SK-N-MC (cell line): ENCODE measurements around the gene PIGV.

ENCODE experiments used
- DNase-seq: peaks from one replicate; pipeline ENCODE4 v3.0.0-alpha.2; 2011; ENCODE audit warnings: low read depth, low spot score
- H3K27ac ChIP-seq: fragments of 200-600 bp; sonication (generic); 2 replicates; pipeline ENCODE4 v1.5.1; 2016; ENCODE audit warnings: mixed run types
- H3K36me3 ChIP-seq: fragments of 200-600 bp; sonication (generic); 2 replicates; pipeline ENCODE4 v1.6.1; 2017; ENCODE audit warnings: antibody characterized with exemption, low read length, mixed read lengths; ENCODE audit not compliant: insufficient read depth
- H3K4me3 ChIP-seq: fragments of 200-600 bp; sonication (generic); 2 replicates; pipeline ENCODE4 v1.5.1; 2016
- H3K9ac ChIP-seq: fragments of 200-600 bp; sonication (generic); 2 replicates; pipeline ENCODE4 v1.8.0; 2017; ENCODE audit warnings: mixed run types, mixed read lengths; ENCODE audit not compliant: insufficient read length
- H3K9me3 ChIP-seq: fragments of 200-600 bp; sonication (generic); 2 replicates; pipeline ENCODE4 v1.6.1; 2017; ENCODE audit warnings: low read depth, mild to moderate bottlenecking, antibody characterized with exemption, low read length, moderate library complexity, mixed read lengths
- EZH2 ChIP-seq: fragments of 200-600 bp; sonication (generic); IDR thresholded peaks from one replicate; pipeline ENCODE4 v1.6.1; 2017; ENCODE audit warnings: antibody characterized with exemption
- FOXP2 ChIP-seq: optimal IDR thresholded peaks from 2 replicates; pipeline ENCODE3; 2011; ENCODE audit warnings: mild to moderate bottlenecking, moderate library complexity; ENCODE audit not compliant: insufficient read depth; ENCODE audit errors: extremely low read length, control extremely low read depth
- POLR2AphosphoS5 ChIP-seq: IDR thresholded peaks from 2 replicates; pipeline ENCODE4 v1.6.1; 2012; ENCODE audit warnings: mild to moderate bottlenecking, low read depth, low read length, borderline replicate concordance

The PIGV gene

DNA sequence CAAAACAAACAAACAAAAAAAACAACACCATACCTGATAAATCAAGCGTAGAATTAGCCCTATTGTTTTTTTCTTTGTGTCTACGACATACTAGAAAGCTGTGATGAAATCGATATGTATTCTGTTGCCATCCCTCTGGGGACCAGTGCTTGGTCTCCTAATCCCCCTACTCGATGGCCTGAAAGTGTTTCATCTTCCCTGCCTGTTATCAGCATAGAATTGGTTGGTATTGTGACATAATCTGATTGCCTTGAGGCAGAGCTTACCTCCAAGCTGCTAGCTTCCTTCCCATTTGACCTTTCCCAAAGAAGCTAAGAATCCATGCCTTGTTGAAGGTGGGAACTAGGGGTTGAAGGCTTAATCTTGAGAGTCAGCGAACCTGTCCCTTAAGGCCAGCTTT lies 40.7 kb upstream of the PIGV start:
- TF ChIP-seq EZH2 (no peak), POLR2AphosphoS5 (no peak), FOXP2 (no peak)
- Histone ChIP-seq H3K9ac (no peak overlapping the region), H3K36me3 (peaks cover 91% of the 10 kb centered on the region), H3K4me3 (no peak overlapping the region), H3K9me3 (no peaks in the 10 kb centered on the region), H3K27ac (no peak overlapping the region)
- no peak for DNase-seq

DNA sequence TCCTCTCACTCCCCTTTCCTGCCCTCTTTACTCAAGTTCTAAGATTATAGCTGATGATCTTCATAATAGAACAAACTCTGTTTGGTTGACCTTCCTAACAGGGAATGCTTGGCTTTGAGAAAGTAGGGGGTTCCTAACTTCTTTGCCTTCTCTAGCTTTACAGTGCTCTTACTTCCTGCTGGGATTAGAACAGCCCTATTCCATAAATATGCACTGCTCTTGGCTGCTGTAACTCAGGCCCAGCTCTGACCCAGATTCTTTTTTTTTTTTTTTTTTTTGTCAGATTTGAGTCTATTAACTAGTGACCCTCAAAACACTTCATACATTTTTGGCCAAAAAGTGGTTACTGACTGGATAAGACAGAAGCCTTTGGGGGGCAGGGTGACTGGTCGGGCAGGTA lies 39.4 kb upstream of the PIGV start:
- Histone ChIP-seq H3K27ac (no peak overlapping the region), H3K9me3 (no peaks in the 10 kb centered on the region), H3K9ac (no peak overlapping the region), H3K4me3 (no peak overlapping the region), H3K36me3 (peaks cover 93% of the 10 kb centered on the region)
- no peak for DNase-seq
- TF ChIP-seq POLR2AphosphoS5: no peak
- TF ChIP-seq EZH2: no peak
- no peak for TF ChIP-seq FOXP2

- Histone ChIP-seq H3K9me3 (no peaks in the 10 kb centered on the region), H3K36me3 (peaks cover 93% of the 10 kb centered on the region), H3K9ac (no peak overlapping the region), H3K4me3 (no peak overlapping the region), H3K27ac (no peak overlapping the region)
- TF ChIP-seq FOXP2 (no peak), POLR2AphosphoS5 (no peak), EZH2 (no peak)
- DNase-seq: no peak
These were observed 38.3 kb upstream of the PIGV start for GRCh38 chr1:26749458-26749857.

DNA sequence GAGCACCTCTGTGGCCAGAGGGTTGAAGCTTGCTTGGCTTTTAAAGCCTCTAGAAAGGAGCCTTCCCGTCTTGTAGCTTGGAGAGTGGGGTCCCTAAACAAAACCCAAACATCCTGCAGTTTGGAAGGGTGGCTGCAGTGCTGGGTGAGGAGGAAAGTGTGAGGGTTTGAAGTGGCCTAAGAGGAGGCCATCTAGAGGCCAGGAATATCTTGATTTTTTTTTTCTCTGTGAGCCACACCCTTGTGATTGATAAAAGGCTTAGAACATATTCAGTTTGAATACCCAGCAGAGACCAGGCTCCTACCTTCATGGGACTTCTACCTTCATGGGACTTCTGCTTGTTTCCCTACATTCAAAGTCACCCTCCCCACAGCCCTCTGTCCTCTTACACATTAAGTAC lies 37.3 kb upstream of the PIGV start:
- Histone ChIP-seq H3K27ac (no peak overlapping the region), H3K36me3 (peaks cover 93% of the 10 kb centered on the region), H3K9ac (no peak overlapping the region), H3K4me3 (no peak overlapping the region), H3K9me3 (no peaks in the 10 kb centered on the region)
- no peak for DNase-seq
- TF ChIP-seq EZH2: no peak
- TF ChIP-seq POLR2AphosphoS5: no peak
- no peak for TF ChIP-seq FOXP2

DNA sequence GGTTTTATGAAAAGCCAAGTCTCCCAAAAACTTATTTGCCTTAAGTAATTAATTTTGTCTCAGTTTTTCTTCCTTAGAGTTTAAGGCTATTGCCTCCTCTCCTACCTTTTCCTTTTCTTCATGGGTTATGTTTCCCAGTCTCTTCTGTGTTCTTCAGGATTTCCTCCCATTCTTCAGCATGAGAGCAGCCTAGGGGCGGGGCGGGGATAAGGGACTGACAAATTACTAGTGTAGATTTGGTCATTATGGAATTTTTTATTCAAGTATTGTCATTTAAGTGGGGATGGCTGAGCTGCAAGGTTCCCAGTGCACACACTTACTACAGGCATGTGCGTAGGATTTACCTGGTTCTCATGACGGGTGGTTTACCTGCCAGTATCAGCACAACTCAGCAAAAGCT lies 35.2 kb upstream of the PIGV start:
- Histone ChIP-seq H3K9me3 (no peaks in the 10 kb centered on the region), H3K4me3 (no peak overlapping the region), H3K27ac (no peak overlapping the region), H3K36me3 (peaks cover 90% of the 10 kb centered on the region), H3K9ac (no peak overlapping the region)
- TF ChIP-seq EZH2: no peak
- TF ChIP-seq POLR2AphosphoS5: no peak
- no peak for DNase-seq

DNA sequence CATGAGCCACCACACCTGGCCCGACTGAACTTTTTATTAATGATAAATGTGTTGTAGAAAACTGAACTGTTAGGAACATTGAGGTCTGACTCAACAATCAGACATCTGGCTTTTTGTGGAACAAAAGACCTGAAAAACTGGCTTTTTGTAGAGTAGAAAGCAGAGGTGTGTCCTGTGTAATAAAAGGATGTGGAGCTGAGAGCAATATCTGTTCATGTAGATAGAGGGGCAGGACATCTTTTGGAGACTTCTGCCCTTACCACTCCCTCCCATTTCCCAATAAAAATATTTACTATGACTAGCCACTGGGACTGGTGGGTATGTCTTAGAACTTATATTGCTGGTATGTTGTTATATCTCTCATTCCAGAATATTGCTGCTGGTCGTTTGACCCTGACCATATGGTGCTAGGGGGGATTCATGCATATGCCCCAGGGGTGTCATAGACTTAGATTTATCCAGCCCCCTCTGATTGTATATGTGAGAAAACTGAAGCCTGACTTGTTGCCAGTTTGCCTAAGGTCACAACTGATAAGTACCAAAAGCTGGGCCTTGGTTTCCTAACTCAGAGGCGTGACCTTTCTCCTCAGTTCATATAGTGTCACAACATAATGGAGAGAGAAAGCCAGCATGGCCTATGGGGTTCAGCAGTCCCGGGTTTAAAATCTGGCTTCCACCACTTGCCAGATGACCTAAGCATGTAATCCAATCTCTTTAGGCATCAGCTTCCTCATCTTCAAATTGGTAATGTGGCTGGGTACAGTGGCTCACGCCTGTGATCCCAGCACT lies 33.5 kb upstream of the PIGV start:
- TF ChIP-seq EZH2 (no peak), FOXP2 (no peak), POLR2AphosphoS5 (no peak)
- Histone ChIP-seq H3K9ac (no peak overlapping the region), H3K4me3 (no peak overlapping the region), H3K36me3 (peaks cover 93% of the 10 kb centered on the region), H3K9me3 (no peaks in the 10 kb centered on the region), H3K27ac (no peak overlapping the region)
- no peak for DNase-seq

GRCh38 chr1:26758358-26758757 lies 29.4 kb upstream of the PIGV start:
- Histone ChIP-seq H3K27ac (no peak overlapping the region), H3K9me3 (no peaks in the 10 kb centered on the region), H3K9ac (no peak overlapping the region), H3K4me3 (no peak overlapping the region), H3K36me3 (peaks cover 95% of the 10 kb centered on the region)
- no peak for TF ChIP-seq EZH2
- no peak for TF ChIP-seq POLR2AphosphoS5
- DNase-seq: no peak

DNA sequence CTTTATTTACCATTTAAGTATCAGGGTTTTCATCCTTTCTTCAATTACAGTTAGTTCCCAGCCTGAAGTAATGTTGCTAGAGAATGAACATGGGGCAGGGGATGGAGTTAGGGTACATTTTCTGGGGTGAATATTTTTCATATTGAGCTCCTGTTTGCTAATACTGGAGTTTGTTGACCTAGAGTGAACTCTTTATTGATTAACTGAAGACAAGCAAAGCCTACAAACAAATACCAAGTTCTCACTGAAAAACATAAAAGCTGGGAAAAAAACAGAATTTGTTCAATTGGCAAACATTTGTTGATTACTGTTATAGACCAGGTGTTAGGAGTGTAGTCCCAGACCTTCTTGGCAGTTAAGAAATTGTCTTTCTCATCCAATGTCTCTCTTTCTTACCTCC lies 28.2 kb upstream of the PIGV start:
- H3K9me3 ChIP-seq: no peaks in the 10 kb centered on the region
- peaks cover 92% of the 10 kb centered on the region for H3K36me3 ChIP-seq
- no peak overlapping the region for H3K4me3 ChIP-seq
- H3K27ac ChIP-seq: no peak overlapping the region
- H3K9ac ChIP-seq: no peak overlapping the region
- no peak for DNase-seq
- TF ChIP-seq FOXP2 (no peak), POLR2AphosphoS5 (no peak), EZH2 (no peak)

DNA sequence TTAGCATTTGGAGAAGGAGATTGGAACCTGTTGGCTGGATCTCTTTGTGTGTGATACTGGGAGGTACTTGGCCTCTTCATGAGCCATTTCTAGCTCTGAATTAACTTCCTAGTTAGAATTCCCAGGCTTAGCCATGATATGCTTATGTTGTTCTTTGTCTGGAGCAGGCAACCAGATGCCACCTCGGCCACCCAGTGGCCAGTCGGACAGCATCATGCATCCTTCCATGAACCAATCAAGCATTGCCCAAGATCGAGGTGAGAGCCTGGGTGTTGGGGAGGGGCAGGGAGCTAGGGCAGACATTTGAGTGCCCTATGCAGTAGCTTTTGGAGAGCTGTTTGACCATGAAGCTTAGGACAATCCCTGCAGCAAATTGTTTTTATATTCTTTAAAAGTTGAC lies 26.5 kb upstream of the PIGV start:
- Histone ChIP-seq H3K36me3 (peaks cover 92% of the 10 kb centered on the region), H3K27ac (no peak overlapping the region), H3K4me3 (no peak overlapping the region), H3K9ac (no peak overlapping the region), H3K9me3 (no peaks in the 10 kb centered on the region)
- DNase-seq: no peak
- TF ChIP-seq POLR2AphosphoS5 (no peak), EZH2 (no peak), FOXP2 (no peak)
